Superior temporal gyrus (tissue), 1 donor: ENCODE results near the gene RPLP2.

ENCODE experiments used
- DNase-seq: peaks from one replicate; pipeline ENCODE4 v3.0.0-alpha.2; 2016; ENCODE audit errors: extremely low spot score

Gene RPLP2

GRCh38 chr11:824292-824880, 14.6 kb downstream of the RPLP2 start:
- DNase-seq, result peak; percentile 50

- no peak for DNase-seq
Observed at GRCh38 chr11:824942-825341, 15.2 kb downstream of the RPLP2 start.

- DNase-seq, result no peak
Observed at GRCh38 chr11:825366-826226, 15.8 kb downstream of the RPLP2 start.

GRCh38 chr11:826227-826621, 16.5 kb downstream of the RPLP2 start:
- DNase-seq, result no peak

- no peak for DNase-seq
Observed at GRCh38 chr11:826836-827145, 17.0 kb downstream of the RPLP2 start.

- DNase-seq, result no peak
Observed at GRCh38 chr11:827146-827896, 17.6 kb downstream of the RPLP2 start.

- DNase-seq, result no peak
Observed at GRCh38 chr11:827897-828192, 18.1 kb downstream of the RPLP2 start, which contains the start of gene CRACR2B. CRACR2B (plus strand) TSS chr11:827919; CDS start chr11:828608, 689 bp downstream.

- no peak for DNase-seq
Observed at GRCh38 chr11:828506-829175, 18.9 kb downstream of the RPLP2 start.

GRCh38 chr11:829176-829846, 19.5 kb downstream of the RPLP2 start:
- no peak for DNase-seq

GRCh38 chr11:829847-830294, 20.1 kb downstream of the RPLP2 start:
- no peak for DNase-seq

- DNase-seq, result no peak
Observed at GRCh38 chr11:830295-831117, 20.7 kb downstream of the RPLP2 start.

GRCh38 chr11:831118-831864, 21.5 kb downstream of the RPLP2 start:
- DNase-seq, result no peak

- DNase-seq, result no peak
Observed at GRCh38 chr11:831961-832528, 22.3 kb downstream of the RPLP2 start.

- no peak for DNase-seq
Observed at GRCh38 chr11:832529-833113, 22.9 kb downstream of the RPLP2 start, which contains the start of gene CD151. CD151 (plus strand) TSS chr11:832952; CDS start chr11:836070, 3,118 bp downstream.

GRCh38 chr11:833114-833791, 23.5 kb downstream of the RPLP2 start:
- no peak for DNase-seq

- DNase-seq, result no peak
Observed at GRCh38 chr11:833849-834311, 24.1 kb downstream of the RPLP2 start.

- DNase-seq, result no peak
Observed at GRCh38 chr11:834371-835316, 24.9 kb downstream of the RPLP2 start.
